ENCODE data around the gene PANK1.
"Not testable (repeated sequence)": the region's sequence is repeated elsewhere in the genome, so short reads cannot be mapped to it uniquely, and the experiment has no call there.

PANK1 gene

DNA sequence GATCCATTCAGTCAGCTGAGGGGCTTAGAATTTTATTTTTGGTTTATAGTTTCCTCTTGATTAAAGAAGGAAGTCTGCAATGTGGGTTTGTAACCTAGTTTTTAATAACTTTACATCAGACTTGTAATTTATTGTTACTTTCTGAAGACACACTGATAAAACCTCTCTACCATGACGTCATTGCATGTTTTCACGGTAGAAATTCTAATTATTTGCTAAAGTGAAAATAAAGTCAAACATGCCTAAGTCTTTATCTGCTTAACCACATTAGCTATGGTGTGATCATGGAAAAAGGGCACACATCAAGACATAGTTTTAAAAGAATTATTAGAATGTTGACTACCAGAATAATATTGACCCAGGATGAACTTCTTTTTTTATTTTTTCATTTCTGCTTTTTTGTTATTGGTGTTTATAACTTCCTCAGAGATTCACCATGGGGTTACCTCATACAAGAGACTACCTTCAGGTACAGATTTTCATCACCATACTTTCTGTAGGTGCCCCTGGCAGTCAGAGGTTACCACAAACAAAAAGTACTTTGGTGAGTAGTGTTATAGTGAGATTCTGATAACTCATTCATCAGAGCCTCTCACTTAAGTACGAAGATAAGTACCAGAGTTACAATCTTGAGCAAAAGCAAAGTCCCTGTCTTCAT is 7.0 kb upstream of the PANK1 start:
- no peak for DNase-seq (ENCODE audit: low read depth)

DNA sequence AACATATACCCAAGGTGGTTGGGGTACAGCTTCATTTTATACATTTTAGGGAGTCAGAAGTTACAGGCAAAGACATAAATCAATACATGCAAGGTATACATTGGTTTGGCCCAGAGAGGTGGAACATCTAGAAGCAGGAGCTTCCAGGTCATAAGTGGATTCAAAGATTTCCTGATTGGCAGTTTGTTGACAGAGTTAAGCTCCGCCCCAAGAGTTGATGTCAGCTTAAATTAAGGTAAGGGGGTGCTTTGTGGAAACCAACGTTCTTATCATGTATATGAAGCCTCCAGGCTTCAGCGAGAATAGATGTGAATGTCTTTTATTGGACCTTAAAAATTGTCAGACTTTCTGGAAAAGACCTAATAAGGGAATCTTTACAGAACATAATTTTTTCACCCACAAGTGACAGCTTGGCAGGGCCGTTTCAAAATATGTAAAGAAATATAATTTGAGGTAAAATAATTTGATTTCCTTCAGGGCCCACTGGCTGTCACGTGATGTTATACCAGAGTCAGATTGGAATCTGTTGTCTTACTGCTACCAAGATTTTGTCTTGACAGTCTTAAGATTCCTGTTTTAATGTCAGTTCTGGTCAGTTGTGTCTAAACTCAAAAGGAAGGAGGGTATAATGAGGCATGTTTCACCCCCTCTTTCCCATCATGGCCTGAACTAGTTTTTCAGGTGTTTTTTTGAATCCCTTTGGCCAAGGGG is 6.3 kb upstream of the PANK1 start:
- no peak for DNase-seq (ENCODE audit: low read depth)

DNA sequence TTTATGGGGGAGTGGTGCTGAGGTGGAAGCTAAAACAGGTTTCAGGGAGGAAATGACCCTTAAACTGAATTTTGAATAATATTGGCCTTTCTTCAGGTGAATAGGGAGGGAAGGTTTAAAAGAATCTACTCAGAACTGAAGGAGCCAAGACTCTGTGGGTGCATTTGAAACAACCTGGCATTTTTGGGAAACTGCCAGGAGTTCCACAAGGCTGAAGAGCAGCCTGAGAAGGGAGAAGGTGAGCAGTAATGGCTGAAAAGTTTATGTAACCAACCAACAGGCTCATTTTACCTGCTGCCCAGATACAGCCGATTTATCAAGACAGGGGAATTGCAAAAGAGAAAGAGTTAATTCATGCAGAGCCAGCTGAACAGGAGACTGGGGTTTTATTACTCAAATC is 4.0 kb upstream of the PANK1 start:
- no peak for DNase-seq (ENCODE audit: low read depth)

DNA sequence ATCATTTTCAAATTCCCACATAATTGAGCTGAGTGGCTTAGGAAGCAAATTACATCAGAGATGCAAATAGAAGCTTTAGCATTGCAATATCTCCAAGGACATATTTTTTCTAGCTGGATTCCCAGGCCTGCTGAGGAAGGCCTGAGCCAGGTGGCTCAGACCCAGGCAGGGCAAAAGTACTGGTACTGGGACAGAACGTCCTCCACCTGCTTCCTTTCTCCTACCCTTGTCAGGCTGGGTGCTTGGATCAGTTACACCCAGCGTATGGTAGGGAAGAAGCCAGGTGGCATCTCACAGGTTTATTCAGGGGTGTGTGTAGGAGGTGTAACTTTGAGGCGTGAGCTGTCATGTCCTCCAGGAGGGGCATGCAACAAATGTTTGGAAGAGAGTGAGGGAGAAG is 3.0 kb upstream of the PANK1 start:
- DNase-seq (ENCODE audit: low read depth), result no peak

DNA sequence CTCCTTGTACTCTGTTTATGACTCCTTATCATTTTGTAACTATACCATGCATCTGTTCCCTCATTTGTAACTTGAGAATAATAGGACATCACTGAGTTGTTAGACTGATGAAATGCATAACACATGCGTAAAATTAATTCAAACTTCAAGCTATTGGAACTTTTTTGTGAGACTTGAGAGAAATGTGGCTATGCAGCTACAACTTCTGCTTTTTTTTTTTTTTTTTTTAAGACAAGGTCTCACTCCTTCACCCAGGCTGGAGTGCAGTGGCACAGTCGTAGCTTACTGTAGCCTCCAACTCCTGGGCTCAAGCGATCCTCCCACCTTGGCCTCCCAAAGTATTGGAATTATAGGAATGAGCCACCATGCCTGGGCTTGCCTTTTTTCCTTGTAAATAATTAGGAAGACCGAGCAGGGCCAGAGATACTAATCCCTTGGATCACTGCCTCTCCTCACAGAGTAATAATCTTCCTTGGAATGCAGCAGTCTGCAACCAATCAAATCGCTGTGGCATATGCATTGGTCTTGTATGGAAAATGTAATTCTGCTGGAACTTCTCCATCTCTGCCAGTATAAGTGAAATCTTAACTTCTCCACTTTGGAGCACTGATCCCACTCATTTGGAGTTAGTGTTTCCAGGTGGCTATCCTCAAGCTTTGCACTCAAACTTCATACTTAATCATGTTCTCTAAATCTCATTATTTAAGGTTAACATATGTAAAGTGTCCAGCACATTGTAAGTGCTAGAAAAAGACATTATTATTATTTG is 2.0 kb upstream of the PANK1 start:
- DNase-seq (ENCODE audit: low read depth), result no peak

- DNase-seq (ENCODE audit: low read depth), result no peak
Measured at GRCh38 chr10:89645742-89646172, 715 bp upstream of the PANK1 start.

- no peak for DNase-seq (ENCODE audit: low read depth)
Measured at GRCh38 chr10:89644691-89644966, 413 bp downstream of the PANK1 start.

GRCh38 chr10:89643812-89644690 is 991 bp downstream of the PANK1 start:
- peak; percentile 96 for DNase-seq (ENCODE audit: low read depth)

GRCh38 chr10:89643431-89643811 is 1.6 kb downstream of the PANK1 start:
- no peak for DNase-seq (ENCODE audit: low read depth)

- DNase-seq (ENCODE audit: low read depth), result no peak
Measured at GRCh38 chr10:89642193-89642592, 2.8 kb downstream of the PANK1 start.

DNA sequence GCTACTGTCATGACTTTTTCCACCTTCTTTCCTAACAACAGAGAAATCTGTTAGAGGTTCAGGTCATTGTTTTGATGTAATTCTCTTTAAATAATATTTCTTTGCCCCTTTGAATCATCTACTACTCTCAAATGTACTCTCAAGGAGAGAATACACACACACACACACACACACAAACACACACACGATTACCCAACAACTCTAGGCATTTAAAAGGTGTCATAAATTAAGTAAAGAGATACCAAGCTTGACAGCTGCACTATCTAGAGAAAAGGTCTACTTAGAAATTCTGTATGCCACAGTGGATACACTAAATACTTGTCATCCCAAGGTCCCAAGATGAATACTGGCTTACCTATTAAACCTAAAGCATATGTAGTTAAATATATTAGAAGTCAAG is 4.8 kb downstream of the PANK1 start:
- no peak for DNase-seq (ENCODE audit: low read depth)

GRCh38 chr10:89639326-89639725 is 5.7 kb downstream of the PANK1 start:
- DNase-seq (ENCODE audit: low read depth), result no peak

DNA sequence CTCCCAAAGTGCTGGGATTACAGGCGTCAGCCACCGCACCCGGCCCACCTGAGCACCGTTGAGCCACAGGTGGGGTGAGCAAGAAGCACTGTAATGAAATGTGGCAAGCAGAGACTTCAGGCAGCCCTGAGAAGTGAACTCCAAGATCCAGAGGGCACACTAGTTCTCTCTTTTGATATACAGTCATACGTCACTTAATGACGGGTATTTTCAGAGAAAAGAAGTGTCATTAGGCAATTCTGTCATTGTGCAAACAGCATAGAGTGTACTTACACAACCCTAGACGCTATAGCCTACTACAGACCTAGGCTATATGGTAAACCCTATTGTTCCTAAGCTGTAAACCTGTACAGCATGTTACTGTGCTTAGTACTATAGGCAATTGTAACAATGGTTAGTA is 7.9 kb downstream of the PANK1 start:
- no peak for DNase-seq (ENCODE audit: low read depth)

GRCh38 chr10:89634637-89635036 is 10.4 kb downstream of the PANK1 start:
- no peak for DNase-seq (ENCODE audit: low read depth)

DNA sequence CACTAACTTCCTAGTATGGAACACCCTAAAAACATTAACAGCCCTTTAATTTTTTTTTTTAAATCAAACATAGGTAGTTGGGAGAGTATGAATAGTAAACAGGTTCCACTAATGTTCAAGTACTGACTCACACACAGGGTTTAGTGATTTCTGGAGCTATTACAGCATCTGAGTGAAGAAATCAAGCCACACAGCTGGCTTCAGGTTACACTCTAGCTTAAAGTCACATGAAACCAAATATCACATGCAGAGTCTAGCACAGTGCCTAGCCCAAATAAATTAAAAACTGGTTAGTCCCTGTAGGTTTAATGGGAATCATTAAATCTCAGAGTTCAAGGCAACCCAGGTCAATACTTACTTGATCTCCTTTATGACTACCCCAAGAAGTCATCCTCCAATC is 11.6 kb downstream of the PANK1 start:
- peak; percentile 80 for DNase-seq (ENCODE audit: low read depth)

DNA sequence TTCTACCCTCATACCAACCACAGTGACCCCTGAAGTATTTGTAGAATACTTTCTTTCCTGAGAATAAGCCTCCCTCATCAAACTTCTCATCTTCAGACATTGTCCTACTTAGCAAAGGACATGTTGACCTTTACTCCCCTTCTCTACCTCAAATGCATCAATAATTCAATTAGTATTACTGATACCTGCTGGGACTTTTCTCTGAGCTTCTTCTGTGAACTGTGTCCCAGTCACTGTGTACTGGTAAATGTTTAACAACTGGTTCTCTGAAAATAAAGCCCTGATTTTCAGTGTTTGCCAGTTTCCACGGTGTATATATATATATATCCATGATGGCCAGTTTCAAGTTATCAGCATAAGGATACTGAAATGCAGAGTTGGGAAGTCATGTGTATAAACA is 12.2 kb downstream of the PANK1 start:
- DNase-seq (ENCODE audit: low read depth), result no peak

DNA sequence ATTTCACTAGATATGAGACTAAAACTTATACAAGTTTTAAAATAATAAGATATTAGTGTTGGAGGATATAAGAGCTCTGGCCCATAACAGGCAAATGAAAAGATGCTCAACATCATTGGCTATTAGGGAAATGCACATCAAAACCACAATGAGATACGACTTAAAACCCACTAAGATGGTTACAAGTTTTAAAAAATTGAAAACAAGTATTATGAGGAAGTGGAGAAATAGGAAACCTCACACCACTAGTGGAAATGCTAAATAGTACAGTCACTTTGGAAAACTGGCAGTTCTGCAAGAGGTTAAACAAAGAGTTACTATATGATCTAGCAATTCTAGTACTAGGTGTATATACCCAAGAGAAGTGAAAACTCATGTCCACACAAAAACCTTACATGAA is 17.2 kb downstream of the PANK1 start:
- no peak for DNase-seq (ENCODE audit: low read depth)

DNA sequence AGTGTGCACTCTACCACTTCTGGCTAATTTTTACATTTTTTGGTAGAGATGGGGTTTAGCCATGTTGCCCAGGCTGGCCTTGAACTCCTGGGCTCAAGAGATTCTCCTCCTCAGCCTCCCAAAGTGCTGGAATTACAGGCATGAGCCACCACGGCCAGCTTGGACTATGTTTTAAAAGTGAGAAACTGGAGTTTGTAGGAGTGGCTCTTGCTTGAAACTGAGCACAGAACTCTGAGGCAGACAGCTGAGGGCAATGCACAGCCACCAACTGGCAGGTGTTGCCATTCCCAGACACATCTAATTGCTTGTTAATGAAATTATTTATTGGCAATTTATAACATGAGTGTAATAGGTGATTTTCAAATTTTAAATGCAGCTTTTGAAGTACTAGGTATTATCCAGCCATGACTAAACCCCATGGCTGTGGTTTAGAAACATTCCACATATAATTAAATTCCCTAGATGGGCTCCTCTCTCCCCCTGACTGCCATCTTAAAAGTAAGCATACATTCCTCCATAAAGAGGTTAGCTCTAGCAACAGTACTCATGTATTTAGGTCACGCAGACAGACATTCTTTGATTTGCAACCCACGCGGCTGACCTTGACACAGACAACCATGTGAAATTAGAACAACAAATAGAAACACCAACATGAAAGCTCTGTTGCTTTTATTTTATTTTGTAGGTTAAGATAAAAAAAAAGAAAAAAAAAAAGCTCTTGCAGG is 19.8 kb downstream of the PANK1 start:
- no peak for DNase-seq (ENCODE audit: low read depth)

- no peak for DNase-seq (ENCODE audit: low read depth)
Measured at GRCh38 chr10:89624020-89624419, 21.0 kb downstream of the PANK1 start.

DNA sequence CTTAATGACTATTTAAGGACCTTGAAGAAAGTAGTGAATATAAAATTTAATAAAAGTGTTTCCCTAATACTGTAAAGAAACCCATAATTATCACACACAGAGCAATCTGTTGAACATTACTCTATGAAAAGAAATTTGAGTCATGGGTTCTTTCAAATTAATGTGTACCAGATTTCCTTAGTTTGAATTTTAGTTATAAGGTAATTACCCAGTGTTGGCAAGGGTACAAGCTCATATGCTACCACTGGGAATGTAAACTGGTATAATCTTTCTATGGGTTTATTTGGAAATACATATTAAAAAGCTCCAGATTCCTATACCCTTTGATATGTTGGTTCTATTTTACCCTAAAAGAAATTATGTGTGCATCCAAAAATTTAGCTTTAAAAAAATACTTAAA is 22.9 kb downstream of the PANK1 start:
- no peak for DNase-seq (ENCODE audit: low read depth)

- DNase-seq (ENCODE audit: low read depth), result no peak
Measured at GRCh38 chr10:89621438-89621837, 23.6 kb downstream of the PANK1 start.

DNA sequence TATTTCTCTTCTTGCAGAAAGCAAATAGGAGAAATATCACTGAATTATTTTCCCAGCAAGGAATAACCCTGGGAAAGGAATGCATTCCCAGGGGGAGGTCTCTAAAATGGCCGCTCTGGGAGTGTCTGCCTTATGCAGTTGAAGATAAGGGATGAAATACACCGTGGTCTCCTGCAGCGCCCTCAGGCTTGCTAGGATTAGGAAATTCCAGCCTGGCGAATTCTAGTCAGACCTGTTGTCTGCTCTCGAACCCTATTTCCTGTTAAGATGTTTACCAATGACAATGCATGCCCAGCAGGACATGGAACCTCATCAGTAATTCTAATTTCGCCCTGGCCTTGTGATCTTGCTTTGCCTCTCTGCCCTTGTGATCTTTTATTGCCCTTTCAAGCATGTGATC is 24.7 kb downstream of the PANK1 start:
- DNase-seq (ENCODE audit: low read depth), result not testable (repeated sequence)
